Activated naive CD8-positive, alpha-beta T cell treated with anti-CD3 and anti-CD28 coated beads, Interleukin-2, amount 50 U/mL, for 24 hours (primary cell): ENCODE results near the gene VAC14.
"Not testable (repeated sequence)": the region's sequence is repeated elsewhere in the genome, so short reads cannot be mapped to it uniquely, and the experiment has no call there.

Experiments
- ATAC-seq: fragments of 150-1000 bp; cut with Tn5 transposase; one replicate; pipeline ENCODE4 v1.10.0; 2021
- DNase-seq: peaks from one replicate; pipeline ENCODE4 v3.0.0; 2021
- H3K27ac Mint-ChIP-seq: one replicate; pipeline ENCODE4 v1.8.0; 2021; ENCODE audit warnings: mild to moderate bottlenecking, mixed read lengths
- H3K27me3 Mint-ChIP-seq: one replicate; pipeline ENCODE4 v1.8.0; 2021; ENCODE audit warnings: mixed read lengths
- H3K36me3 Mint-ChIP-seq: one replicate; pipeline ENCODE4 v1.8.0; 2021; ENCODE audit warnings: low read depth, mixed read lengths
- H3K4me1 Mint-ChIP-seq: one replicate; pipeline ENCODE4 v1.8.0; 2021; ENCODE audit warnings: mixed read lengths
- H3K4me3 Mint-ChIP-seq: one replicate; pipeline ENCODE4 v1.8.0; 2021; ENCODE audit warnings: mild to moderate bottlenecking, moderate library complexity, mixed read lengths
- H3K9me3 Mint-ChIP-seq: one replicate; pipeline ENCODE4 v1.8.0; 2021; ENCODE audit warnings: mixed read lengths

VAC14 gene

DNA sequence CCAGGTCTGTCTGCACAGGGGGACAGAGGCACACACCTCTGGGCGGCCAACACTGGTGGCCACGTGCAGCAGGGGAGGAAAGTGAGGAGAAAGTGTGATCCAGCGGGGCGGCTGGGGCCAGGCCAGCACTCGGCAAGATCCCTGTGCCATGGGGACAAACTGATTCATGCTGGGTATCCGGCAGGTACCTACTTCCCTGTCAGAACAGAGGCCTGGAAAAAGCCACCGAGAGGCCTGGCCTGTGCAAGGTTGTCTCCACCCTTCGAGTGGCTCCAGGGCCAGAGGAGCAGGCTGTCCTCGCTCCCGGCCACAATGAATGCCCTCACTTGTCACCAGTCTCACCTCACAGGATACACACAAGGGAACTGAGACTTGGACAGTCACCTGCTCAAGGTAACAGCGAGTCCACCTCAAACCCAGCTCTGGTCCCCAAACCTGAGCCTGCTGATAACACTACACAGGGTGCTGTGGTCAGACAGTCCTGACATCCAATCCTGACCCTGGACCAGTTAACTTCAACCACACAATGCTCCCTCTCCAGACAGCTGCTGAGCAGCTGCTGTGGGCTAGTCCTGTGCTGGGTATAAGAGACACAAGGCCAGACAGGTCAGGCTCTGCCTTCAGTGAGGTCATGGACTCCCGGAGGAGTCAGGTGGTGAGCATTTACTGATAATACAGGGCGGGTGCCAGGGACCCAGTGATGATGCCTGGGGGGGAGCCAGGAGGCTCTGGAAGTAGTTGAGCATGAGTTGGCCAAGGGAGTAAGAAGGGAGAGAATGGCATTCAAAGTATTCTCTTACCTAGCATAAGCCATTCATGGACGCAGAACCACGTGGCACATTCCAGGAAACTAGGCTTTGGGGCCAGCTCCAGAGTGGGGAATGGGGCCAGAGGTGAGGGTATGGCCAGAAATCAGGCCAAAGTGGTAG is 53.0 kb downstream of the VAC14 start:
- Mint-ChIP-seq H3K9me3 (no peaks in the 10 kb centered on the region), H3K27me3 (no peaks in the 10 kb centered on the region), H3K4me3 (no peak overlapping the region), H3K4me1 (peaks cover 20% of the 10 kb centered on the region), H3K27ac (peak overlapping the region; percentile 80), H3K36me3 (peaks cover 14% of the 10 kb centered on the region)
- DNase-seq = no peak
- ATAC-seq = no peak

- DNase-seq = peak; percentile 31
- Mint-ChIP-seq H3K36me3 (peaks cover 20% of the 10 kb centered on the region), H3K27me3 (no peaks in the 10 kb centered on the region), H3K27ac (peak overlapping the region; percentile 80), H3K9me3 (no peaks in the 10 kb centered on the region), H3K4me3 (no peak overlapping the region), H3K4me1 (peaks cover 20% of the 10 kb centered on the region)
- ATAC-seq = peak; percentile 31
Measured at GRCh38 chr16:70746708-70747424, 54.1 kb downstream of the VAC14 start.

DNA sequence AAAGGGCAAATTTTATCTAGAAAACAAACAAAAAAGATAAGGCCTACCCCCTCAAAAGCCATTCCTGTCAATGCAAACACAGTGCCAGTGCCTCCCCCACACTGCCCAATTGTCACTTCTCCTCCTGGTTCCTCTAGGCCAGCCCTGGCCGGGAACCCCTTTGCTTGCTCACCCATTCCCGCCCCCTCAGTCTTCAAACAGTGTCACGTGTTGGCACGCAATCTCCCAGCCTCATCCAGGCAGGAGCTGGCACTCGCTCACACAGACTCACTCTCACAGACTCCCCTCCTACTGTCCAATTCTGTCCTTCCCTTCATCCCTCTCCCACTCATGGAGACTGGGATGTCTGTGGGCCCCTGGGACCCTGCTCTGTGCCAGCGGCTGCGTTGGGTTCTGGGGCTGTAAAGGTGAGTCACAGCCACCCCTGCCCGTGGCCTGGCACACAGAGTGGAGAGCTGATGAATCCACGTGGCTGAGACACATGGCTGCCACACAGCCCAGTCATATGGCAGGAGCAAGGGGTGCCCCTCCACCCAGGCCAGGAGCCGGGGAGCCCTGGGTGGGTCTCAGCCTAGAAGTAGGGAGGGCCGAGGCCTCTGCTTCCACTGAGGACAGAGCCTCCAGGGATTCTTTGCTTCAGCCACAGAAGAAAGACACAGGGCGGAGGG is 54.8 kb downstream of the VAC14 start:
- Mint-ChIP-seq H3K9me3 (no peaks in the 10 kb centered on the region), H3K36me3 (peaks cover 20% of the 10 kb centered on the region), H3K27ac (peak overlapping the region; percentile 80), H3K27me3 (no peaks in the 10 kb centered on the region), H3K4me1 (peaks cover 27% of the 10 kb centered on the region), H3K4me3 (no peak overlapping the region)
- ATAC-seq (peak; percentile 62), DNase-seq (peak; percentile 16)

DNA sequence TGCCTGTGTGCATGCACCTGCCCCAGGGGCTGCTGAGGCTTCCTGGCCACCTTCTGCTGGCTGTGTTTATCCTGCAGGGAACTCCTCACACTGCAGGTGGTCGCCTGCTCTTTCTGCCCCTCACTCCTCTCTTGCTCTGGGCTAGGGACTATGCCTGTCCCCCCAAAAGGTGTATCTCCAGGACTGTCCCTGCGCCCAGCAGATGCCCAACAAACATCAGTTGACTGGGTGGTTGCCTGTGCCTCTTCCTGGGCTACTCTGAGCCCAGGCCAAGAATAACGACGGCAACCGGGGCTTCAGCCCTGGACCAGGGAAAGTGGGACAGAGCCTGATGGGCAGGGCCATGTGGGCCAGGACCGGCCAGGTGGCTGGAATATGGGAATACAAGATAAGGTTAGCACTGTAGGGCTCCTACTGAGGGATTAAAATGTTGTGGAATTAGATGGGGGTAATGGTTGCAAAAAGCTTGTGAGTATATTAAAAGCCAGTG is 55.4 kb downstream of the VAC14 start:
- no peak overlapping the region for H3K4me3 Mint-ChIP-seq
- H3K27ac Mint-ChIP-seq = peak overlapping the region; percentile 80
- no peak for DNase-seq
- H3K36me3 Mint-ChIP-seq = peaks cover 20% of the 10 kb centered on the region
- ATAC-seq = no peak
- H3K4me1 Mint-ChIP-seq = peaks cover 33% of the 10 kb centered on the region
- H3K27me3 Mint-ChIP-seq = no peaks in the 10 kb centered on the region
- no peaks in the 10 kb centered on the region for H3K9me3 Mint-ChIP-seq

DNA sequence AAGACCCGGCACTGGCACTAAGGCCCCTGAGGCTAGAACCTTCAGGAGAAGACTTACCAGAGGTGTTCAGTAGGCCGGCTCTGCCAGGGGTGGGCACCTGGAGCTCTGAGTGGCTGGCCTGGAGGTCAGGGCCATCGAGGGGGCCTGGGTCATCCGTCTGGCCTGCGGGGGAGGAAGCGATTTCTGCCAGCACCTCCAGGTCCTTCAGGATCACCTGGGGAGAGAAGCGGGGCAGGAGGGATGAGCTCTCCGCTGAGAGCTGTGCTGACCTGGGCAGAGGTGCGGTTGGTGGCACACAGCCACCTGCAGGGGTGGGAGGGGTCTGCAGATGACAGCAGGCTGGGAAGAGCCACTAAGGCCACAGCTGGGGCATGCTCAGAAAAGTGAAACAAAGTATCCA is 56.6 kb downstream of the VAC14 start:
- ATAC-seq (no peak), DNase-seq (no peak)
- Mint-ChIP-seq H3K9me3 (no peaks in the 10 kb centered on the region), H3K4me3 (no peak overlapping the region), H3K36me3 (peaks cover 20% of the 10 kb centered on the region), H3K27ac (no peak overlapping the region), H3K27me3 (no peaks in the 10 kb centered on the region), H3K4me1 (peaks cover 44% of the 10 kb centered on the region)

GRCh38 chr16:70743791-70744190 is 57.2 kb downstream of the VAC14 start:
- Mint-ChIP-seq H3K4me3 (no peak overlapping the region), H3K4me1 (peaks cover 50% of the 10 kb centered on the region)
- no peak for DNase-seq

GRCh38 chr16:70742967-70743366 is 58.0 kb downstream of the VAC14 start:
- H3K4me3 Mint-ChIP-seq, DNase-seq, H3K27ac Mint-ChIP-seq, H3K9me3 Mint-ChIP-seq, H3K27me3 Mint-ChIP-seq, ATAC-seq: not testable (repeated sequence)
- Mint-ChIP-seq H3K36me3 (peaks cover 20% of the 10 kb centered on the region), H3K4me1 (peaks cover 58% of the 10 kb centered on the region)

More at GRCh38 chr16:70743791-70744190, 57.2 kb downstream of the VAC14 start:
- H3K27ac Mint-ChIP-seq = no peak overlapping the region
- H3K36me3 Mint-ChIP-seq = peaks cover 22% of the 10 kb centered on the region
- no peak for ATAC-seq
- no peaks in the 10 kb centered on the region for H3K27me3 Mint-ChIP-seq
- no peaks in the 10 kb centered on the region for H3K9me3 Mint-ChIP-seq

GRCh38 chr16:70741783-70742125 is 59.2 kb downstream of the VAC14 start:
- H3K4me1 Mint-ChIP-seq = peaks cover 59% of the 10 kb centered on the region
- H3K9me3 Mint-ChIP-seq = no peaks in the 10 kb centered on the region
- H3K27me3 Mint-ChIP-seq = no peaks in the 10 kb centered on the region
- H3K4me3 Mint-ChIP-seq = no peak overlapping the region
- peaks cover 20% of the 10 kb centered on the region for H3K36me3 Mint-ChIP-seq
- no peak overlapping the region for H3K27ac Mint-ChIP-seq
- no peak for ATAC-seq
- DNase-seq = no peak

DNA sequence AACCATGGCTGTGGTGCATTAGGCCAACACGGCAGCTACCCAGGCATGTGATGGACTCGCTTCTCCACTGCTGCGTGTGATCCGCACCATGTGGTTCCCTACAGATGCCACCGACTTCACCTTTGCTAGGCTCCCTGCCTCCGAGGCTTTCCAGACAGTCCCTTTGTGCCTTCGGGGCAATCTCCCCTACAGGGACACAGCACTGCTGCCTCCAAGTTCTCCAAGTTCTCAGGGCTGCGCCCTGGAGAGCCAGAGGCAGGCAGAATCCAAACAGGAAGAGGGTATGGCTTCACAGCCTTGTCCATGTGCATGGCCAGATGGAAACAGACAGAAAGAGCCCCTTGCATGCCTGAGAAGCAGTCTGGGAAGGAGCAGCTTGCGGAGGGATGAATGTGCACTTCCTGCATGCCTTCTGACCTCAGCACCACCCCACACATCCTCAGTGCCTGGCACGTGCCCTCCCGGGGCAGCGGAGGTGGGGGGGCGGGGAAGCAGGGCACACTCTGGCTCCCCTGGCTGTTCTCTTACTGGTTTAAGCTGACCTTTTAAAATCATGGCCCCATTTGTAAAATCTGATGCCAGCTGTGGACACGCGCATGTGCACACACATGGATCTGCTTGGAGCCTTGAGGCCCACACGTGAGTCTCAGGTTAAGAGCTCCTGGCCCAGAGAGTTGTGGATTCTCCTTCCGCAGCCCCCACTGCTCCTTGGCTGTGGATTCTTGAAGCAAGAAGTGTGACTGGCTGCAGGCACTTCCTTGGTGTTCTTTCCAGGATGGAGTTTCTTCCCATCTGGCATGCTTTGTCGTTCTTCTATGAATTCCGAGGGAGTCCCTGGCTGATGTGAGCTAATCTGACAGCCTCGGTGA is 59.8 kb downstream of the VAC14 start:
- Mint-ChIP-seq H3K27ac (peak overlapping the region; percentile 75), H3K27me3 (no peaks in the 10 kb centered on the region), H3K9me3 (no peaks in the 10 kb centered on the region), H3K4me1 (peaks cover 59% of the 10 kb centered on the region), H3K36me3 (peaks cover 20% of the 10 kb centered on the region), H3K4me3 (no peak overlapping the region)
- ATAC-seq (no peak), DNase-seq (peak; percentile 37)

- Mint-ChIP-seq H3K4me1 (peaks cover 64% of the 10 kb centered on the region), H3K36me3 (peaks cover 20% of the 10 kb centered on the region)
Measured at GRCh38 chr16:70740174-70740913, 60.6 kb downstream of the VAC14 start.

GRCh38 chr16:70739389-70739788 is 61.6 kb downstream of the VAC14 start:
- H3K27me3 Mint-ChIP-seq = no peaks in the 10 kb centered on the region
- H3K36me3 Mint-ChIP-seq = peaks cover 19% of the 10 kb centered on the region
- H3K4me3 Mint-ChIP-seq = no peak overlapping the region
- H3K4me1 Mint-ChIP-seq = peaks cover 72% of the 10 kb centered on the region
- ATAC-seq = no peak
- peak overlapping the region; percentile 94 for H3K27ac Mint-ChIP-seq
- no peaks in the 10 kb centered on the region for H3K9me3 Mint-ChIP-seq
- DNase-seq = no peak

More at GRCh38 chr16:70740174-70740913, 60.6 kb downstream of the VAC14 start:
- Mint-ChIP-seq H3K4me3 (no peak overlapping the region), H3K27me3 (no peaks in the 10 kb centered on the region), H3K9me3 (no peaks in the 10 kb centered on the region), H3K27ac (peak overlapping the region; percentile 75)
- DNase-seq (no peak), ATAC-seq (no peak)

DNA sequence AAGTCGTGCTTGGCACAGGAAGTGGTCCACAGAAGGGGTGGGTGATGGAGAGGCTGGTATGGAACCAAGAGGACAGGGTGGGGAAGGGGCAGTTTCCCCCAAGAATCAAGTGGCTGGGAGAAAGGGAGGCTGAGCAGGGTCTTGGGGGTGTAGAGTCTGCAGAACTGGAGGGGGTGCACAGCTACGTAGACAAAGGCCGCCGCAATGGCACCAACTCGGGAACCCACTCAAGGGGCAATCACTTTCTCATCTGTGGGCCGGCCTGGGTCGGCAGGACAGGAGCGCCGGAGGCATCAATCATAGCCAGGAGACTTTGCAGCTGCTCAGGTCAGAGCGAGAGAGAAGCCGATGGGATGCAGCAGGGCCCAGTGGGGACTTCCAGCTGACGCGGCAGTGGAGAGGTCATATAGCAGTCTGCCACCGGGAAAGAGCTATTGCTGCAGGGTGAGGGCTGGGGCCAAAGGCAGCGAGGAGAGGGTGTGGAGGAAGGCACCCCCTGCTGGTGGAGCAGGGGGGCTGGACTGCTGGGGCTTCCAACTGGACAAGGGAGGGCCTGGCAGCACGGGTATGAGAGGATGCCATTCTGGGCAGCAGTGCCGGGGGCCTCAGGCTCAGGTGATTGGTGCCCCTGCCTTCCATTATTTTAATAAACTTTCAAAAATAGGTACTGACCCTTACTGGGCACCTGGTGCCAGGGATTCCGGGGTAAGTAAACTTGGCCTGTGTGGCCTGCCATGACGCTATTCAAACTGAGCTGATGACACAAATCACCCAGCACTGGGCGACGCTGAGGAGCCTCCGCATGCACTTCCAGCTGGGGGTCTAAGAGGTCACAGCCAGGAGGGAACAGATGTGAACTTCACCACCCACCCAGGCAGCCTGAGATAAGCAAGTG is 62.6 kb downstream of the VAC14 start:
- H3K4me3 Mint-ChIP-seq = peak overlapping the region; percentile 73
- H3K9me3 Mint-ChIP-seq = no peaks in the 10 kb centered on the region
- H3K27me3 Mint-ChIP-seq = no peaks in the 10 kb centered on the region
- ATAC-seq (peak; percentile 18), DNase-seq (peak; percentile 57)
- H3K36me3 Mint-ChIP-seq = peaks cover 11% of the 10 kb centered on the region
- peaks cover 72% of the 10 kb centered on the region for H3K4me1 Mint-ChIP-seq
- peak overlapping the region; percentile 94 for H3K27ac Mint-ChIP-seq
